ENCODE results near the gene ALOX12B. TPM values are rescaled to one million over a fixed set of nuclear protein-coding genes. Genes with fewer than 3 reads are reported as not detected.

ALOX12B gene
- total RNA-seq, 6 experiments from 2014 or later, result not detected

Small RNA genes lying within 50 kb of the gene (microRNA-seq; reads per million reads assigned to microRNA genes)
- gene MIR4314, result 0 reads per million in 2 donors

Small RNA genes lying within 50 kb of the gene (small RNA-seq; reads per million reads assigned to genes)
- gene MIR4314, result 0 reads per million in 2 experiments

Other genes starting within 250 kb of the ALOX12B start
- gene TMEM88, start 232.7 kb downstream of the ALOX12B start, total RNA-seq, result 1 to 10 TPM in 4 of 6 experiments, under 1 TPM in 2; 0.74 to 2.4 (median 1.2) TPM
- gene NAA38, start 230.2 kb downstream of the ALOX12B start, total RNA-seq, result 10 to 100 TPM; 27.2 to 43.0 (median 30.8) TPM
- 10 to 100 TPM in 1 of 6 experiments, 1 to 10 TPM in 5; 6.0 to 11.7 (median 7.4) TPM for gene CYB5D1, start 229.7 kb downstream of the ALOX12B start, total RNA-seq
- gene CHD3, start 198.9 kb downstream of the ALOX12B start, total RNA-seq, result 1 to 10 TPM; 3.2 to 7.2 (median 5.1) TPM
- gene RNF227, start 171.4 kb downstream of the ALOX12B start, total RNA-seq, result under 1 TPM; 0.18 to 0.70 (median 0.46) TPM
- gene KCNAB3, start 157.9 kb downstream of the ALOX12B start, total RNA-seq, result 1 to 10 TPM in 3 of 6 experiments, under 1 TPM in 2, not detected in 1; 0.61 to 2.9 (median 1.0) TPM
- 10 to 100 TPM; 43.7 to 57.1 (median 48.3) TPM for gene TRAPPC1, start 155.8 kb downstream of the ALOX12B start, total RNA-seq
- 10 to 100 TPM in 2 of 6 experiments, 1 to 10 TPM in 4; 7.3 to 12.7 (median 9.4) TPM for gene CNTROB, start 155.5 kb downstream of the ALOX12B start, total RNA-seq
- gene GUCY2D, start 85.1 kb downstream of the ALOX12B start, total RNA-seq, result under 1 TPM in 1 of 6 experiments, not detected in 5; 0.33 TPM
- 1 to 10 TPM in 2 of 6 experiments, under 1 TPM in 4; 0.22 to 2.2 (median 0.72) TPM for gene ALOX15B, start 48.7 kb downstream of the ALOX12B start, total RNA-seq
- not detected for gene ALOXE3, start 30.8 kb upstream of the ALOX12B start, total RNA-seq
- gene HES7, start 36.4 kb upstream of the ALOX12B start, total RNA-seq, result not detected
- 100 to 1,000 TPM in 1 of 6 experiments, 10 to 100 TPM in 5; 25.7 to 118 (median 55.2) TPM for gene PER1, start 64.7 kb upstream of the ALOX12B start, total RNA-seq
- gene VAMP2, start 75.2 kb upstream of the ALOX12B start, total RNA-seq, result 10 to 100 TPM in 4 of 6 experiments, 1 to 10 TPM in 2; 4.4 to 18.6 (median 13.2) TPM
- 1 to 10 TPM; 2.3 to 5.0 (median 3.4) TPM for gene TMEM107, start 88.7 kb upstream of the ALOX12B start, total RNA-seq
- 1 to 10 TPM; 3.1 to 5.3 (median 4.2) TPM for gene BORCS6, start 102.5 kb upstream of the ALOX12B start, total RNA-seq
- gene AURKB, start 122.9 kb upstream of the ALOX12B start, total RNA-seq, result 1 to 10 TPM in 4 of 6 experiments, under 1 TPM in 2; 0.26 to 3.9 (median 1.5) TPM
- 10 to 100 TPM in 5 of 6 experiments, 1 to 10 TPM in 1; 8.5 to 29.1 (median 21.1) TPM for gene CTC1, start 160.3 kb upstream of the ALOX12B start, total RNA-seq
- gene PFAS, start 161.6 kb upstream of the ALOX12B start, total RNA-seq, result 10 to 100 TPM in 5 of 6 experiments, 1 to 10 TPM in 1; 10.0 to 21.0 (median 15.6) TPM
- gene RANGRF, start 201.0 kb upstream of the ALOX12B start, total RNA-seq, result 1 to 10 TPM; 4.7 to 9.5 (median 6.8) TPM
- 1 to 10 TPM in 4 of 6 experiments, under 1 TPM in 2; 0.49 to 3.0 (median 1.6) TPM for gene SLC25A35, start 207.7 kb upstream of the ALOX12B start, total RNA-seq
- gene ARHGEF15, start 222.5 kb upstream of the ALOX12B start, total RNA-seq, result 10 to 100 TPM in 1 of 6 experiments, 1 to 10 TPM in 5; 1.6 to 12.2 (median 2.5) TPM

All from right lobe of liver (tissue), 5 donors.